GM18907 (cell line): ENCODE measurements around the gene NELFE.
"Not testable (repeated sequence)": the region's sequence is repeated elsewhere in the genome, so short reads cannot be mapped to it uniquely, and the experiment has no call there.

ENCODE experiments used
- ATAC-seq: cut with Tn5 transposase; IDR thresholded peaks from one replicate; pipeline ENCODE4 v1.9.1; 2021; ENCODE audit warnings: mild to moderate bottlenecking, moderate library complexity; ENCODE audit not compliant: unreplicated experiment

Gene NELFE

DNA sequence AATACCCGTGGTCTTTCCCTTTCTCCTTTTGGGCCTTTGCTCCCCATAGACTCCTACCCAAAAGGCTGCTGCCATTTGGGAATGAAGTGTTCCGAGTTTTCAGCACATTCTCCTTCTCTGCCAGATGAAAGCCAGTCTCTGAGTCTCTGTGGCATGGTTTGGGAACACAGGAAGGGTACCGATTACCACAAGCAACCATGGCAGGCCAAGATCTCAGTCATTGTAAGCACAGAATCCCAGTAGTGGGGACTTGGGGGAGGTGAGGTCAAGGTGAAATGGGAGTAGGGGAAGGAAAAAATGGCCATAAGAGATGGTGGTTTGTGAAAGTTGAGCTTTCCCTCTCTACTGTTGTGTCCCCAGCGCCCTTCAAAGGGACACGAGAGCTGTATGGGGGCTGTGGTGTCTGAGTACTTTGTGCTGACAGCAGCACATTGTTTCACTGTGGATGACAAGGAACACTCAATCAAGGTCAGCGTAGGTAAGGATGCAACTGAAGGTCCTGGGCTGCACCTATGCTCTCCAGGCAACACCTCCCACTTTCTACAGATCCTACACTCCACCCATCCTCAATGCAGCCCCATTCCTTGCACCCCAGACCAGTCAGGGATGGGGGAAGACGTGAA lies 8.7 kb downstream of the NELFE start:
- ATAC-seq = no peak

GRCh38 chr6:31948753-31949413 lies 9.9 kb downstream of the NELFE start:
- ATAC-seq = no peak

- no peak for ATAC-seq
These were observed 10.5 kb downstream of the NELFE start for GRCh38 chr6:31948306-31948705.

- no peak for ATAC-seq
These were observed 10.9 kb downstream of the NELFE start for GRCh38 chr6:31947864-31948263.

- no peak for ATAC-seq
These were observed 11.6 kb downstream of the NELFE start for GRCh38 chr6:31947070-31947675.

- no peak for ATAC-seq
These were observed 12.3 kb downstream of the NELFE start for GRCh38 chr6:31946370-31946885.

GRCh38 chr6:31945507-31946369 lies 13.0 kb downstream of the NELFE start, which contains the start of gene CFB:
TSS of gene CFB (plus strand) at chr6:31946095. CDS start at chr6:31946222, 127 bp downstream.
- ATAC-seq = no peak

DNA sequence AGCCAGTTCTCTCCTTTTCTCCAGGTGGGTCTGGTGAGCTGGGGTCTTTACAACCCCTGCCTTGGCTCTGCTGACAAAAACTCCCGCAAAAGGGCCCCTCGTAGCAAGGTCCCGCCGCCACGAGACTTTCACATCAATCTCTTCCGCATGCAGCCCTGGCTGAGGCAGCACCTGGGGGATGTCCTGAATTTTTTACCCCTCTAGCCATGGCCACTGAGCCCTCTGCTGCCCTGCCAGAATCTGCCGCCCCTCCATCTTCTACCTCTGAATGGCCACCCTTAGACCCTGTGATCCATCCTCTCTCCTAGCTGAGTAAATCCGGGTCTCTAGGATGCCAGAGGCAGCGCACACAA lies 13.6 kb downstream of the NELFE start:
- no peak for ATAC-seq

GRCh38 chr6:31943742-31944141 lies 15.0 kb downstream of the NELFE start:
- no peak for ATAC-seq

- ATAC-seq = no peak
These were observed 18.5 kb downstream of the NELFE start for GRCh38 chr6:31940256-31940664.

GRCh38 chr6:31935823-31936222 lies 22.9 kb downstream of the NELFE start:
- ATAC-seq = no peak

DNA sequence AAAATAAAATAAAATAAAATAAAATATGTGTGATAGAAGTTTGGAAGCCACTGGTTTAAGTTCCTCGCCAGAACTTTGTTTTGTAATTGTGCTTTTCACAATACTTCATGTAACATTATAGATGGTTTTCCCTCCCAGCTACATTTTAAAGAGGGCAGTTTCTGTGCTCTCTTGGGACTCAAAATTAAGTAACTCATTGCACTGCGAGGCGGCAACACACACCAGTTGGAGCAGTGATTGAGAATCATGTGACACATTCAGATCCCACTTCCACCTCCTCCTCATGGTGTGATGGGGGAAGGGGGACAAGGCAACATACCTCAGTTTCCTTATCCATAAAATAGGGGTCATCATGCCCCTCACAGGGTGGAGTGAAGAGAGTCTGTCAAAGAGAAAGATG lies 23.8 kb downstream of the NELFE start:
- no peak for ATAC-seq

DNA sequence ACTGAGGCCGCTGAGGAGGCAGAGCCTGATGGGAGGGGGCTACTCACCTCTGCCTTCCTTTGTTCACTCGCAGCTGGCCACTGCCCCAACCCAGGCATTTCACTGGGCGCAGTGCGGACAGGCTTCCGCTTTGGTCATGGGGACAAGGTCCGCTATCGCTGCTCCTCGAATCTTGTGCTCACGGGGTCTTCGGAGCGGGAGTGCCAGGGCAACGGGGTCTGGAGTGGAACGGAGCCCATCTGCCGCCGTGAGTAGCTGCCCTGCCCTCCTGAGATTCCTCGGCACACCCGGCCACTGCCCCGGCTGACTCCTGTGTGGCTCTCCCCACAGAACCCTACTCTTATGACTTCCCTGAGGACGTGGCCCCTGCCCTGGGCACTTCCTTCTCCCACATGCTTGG lies 25.2 kb downstream of the NELFE start:
- no peak for ATAC-seq

DNA sequence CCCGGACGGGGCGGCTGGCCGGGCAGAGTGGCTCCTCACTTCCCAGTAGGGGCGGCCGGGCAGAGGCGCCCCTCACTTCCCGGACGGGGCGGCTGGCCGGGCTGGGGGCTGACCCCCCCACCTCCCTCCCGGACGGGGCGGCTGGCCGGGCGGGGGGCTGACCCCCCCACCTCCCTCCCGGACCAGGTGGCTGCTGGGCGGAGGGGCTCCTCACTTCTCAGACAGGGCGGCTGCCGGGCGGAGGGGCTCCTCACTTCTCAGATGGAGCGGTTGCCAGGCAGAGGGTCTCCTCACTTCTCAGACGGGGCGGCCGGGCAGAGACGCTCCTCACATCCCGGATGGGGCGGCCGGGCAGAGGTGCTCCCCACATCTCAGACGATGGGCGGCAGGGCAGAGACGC lies 26.6 kb downstream of the NELFE start:
- ATAC-seq = not testable (repeated sequence)

DNA sequence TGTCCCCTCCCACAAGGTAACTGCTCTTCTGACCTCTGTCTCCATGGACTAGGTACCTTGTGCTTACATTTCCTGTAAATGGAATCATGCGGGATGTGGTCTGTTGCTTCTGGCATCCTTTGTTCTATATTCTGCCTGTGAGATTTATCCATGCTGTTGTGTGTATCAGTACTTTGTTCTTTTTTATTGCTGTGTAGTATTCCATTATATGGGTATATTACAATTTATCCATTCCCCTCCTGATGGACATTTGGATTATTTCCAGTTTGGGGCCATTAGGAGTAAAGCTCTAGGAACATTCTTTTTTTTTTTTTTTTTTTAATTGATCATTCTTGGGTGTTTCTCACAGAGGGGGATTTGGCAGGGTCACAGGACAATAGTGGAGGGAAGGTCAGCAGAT lies 27.8 kb downstream of the NELFE start:
- no peak for ATAC-seq

DNA sequence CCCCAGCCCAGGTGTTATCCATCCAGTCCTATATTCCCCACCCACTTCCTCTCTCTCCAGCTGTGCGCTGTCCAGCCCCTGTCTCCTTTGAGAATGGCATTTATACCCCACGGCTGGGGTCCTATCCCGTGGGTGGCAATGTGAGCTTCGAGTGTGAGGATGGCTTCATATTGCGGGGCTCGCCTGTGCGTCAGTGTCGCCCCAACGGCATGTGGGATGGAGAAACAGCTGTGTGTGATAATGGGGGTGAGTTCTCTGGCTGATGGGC lies 30.2 kb downstream of the NELFE start:
- no peak for ATAC-seq

DNA sequence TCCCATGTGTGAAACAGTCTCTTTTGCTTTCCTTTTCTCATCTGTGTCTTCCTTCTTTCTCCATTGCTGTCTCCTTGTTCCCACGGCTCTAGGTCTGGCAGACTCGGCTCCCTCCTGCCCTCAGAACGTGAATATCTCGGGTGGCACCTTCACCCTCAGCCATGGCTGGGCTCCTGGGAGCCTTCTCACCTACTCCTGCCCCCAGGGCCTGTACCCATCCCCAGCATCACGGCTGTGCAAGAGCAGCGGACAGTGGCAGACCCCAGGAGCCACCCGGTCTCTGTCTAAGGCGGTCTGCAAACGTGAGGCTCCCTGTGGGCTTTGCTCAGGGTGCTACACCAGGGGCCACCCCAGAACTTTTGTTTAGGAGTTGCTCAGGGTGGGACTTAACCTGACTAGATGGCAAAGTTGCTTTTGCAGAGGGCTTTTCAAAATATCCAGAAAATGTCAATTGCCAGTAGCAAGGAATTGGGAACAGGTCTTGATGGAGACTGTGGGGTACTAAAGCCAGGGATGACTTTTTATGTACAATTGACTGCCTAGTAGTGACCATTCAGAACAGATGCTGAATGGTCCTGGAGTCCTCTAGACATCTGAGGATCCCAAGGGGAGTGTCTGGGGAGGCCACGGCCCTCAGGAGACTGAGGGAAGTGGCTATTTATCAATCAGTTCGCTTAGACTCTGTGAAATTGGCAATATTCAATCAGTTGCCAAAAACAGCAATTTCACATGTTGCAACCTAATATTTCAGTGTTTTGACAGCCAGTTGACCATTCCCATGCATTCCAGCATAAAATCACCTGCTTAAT lies 30.7 kb downstream of the NELFE start:
- no peak for ATAC-seq

- no peak for ATAC-seq
These were observed 31.4 kb downstream of the NELFE start, which contains the start of gene C2 for GRCh38 chr6:31927242-31927862. TSS of gene C2 (plus strand) at chr6:31927717. CDS start at chr6:31927753, 36 bp downstream.

DNA sequence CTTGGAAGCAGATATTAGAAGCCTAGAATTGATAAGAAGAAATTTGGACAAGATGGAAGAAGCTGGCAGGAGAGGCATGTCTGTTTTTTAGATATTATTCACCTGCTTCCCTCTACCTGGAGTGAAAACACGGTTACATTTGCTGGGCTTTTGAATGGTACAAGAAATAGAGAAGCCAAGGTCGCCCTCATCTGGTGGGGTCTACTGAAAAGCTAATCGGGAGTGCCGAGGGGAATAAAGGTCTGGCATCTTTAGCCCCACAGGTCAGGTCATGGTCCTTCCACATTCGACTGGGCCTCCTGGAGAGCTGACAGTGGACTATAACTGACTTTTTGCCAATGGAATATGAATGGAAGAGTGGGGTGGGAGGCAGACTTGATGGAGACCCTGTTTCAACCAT lies 35.8 kb downstream of the NELFE start:
- no peak for ATAC-seq

GRCh38 chr6:31920811-31921210 lies 38.0 kb downstream of the NELFE start:
- ATAC-seq = no peak
